Spleen (tissue), 7 donors: Measurements from ENCODE around the gene MAPT.

Experiments used
- CTCF ChIP-seq, 11 experiments: fragments of 200-600 bp in 7 of 11; fragments of 450-650 bp in 4 of 11; sonication (generic) in 4 of 11; IDR thresholded peaks in 8 of 11; conservative IDR thresholded peaks in 3 of 11; 1 replicate in 7 of 11; 2 replicates in 4 of 11; pipeline versions ENCODE4 v1.4.0 to v1.8.0; 2016 to 2021; ENCODE audit warnings: antibody characterized with exemption in 11 of 11, inconsistent platforms in 4 of 11, mild to moderate bottlenecking in 1 of 11
- POLR2A ChIP-seq, 3 donors: fragments of 450-650 bp; IDR thresholded peaks; one replicate each; pipeline ENCODE4 v1.5.1; 2017; ENCODE audit warnings: antibody characterized with exemption in 3 of 3, mild to moderate bottlenecking in 1 of 3
- donor health status: DM: no; HTN: no; CAD: no; lungs with moderate emphysema.
- donor health status: DM: no; HTN: no; CAD: no.
- donor health status: DM: no; HTN: no; CAD: no.

- TF ChIP-seq CTCF (IDR thresholded peaks at IDR 0.05 in 8 of 11, conservative IDR thresholded peaks at IDR 0.05 in 3 of 11) (no peak), POLR2A (IDR thresholded peaks at IDR 0.05) (no peak)
These were observed 145.3 kb downstream of the MAPT start for GRCh38 chr17:46039592-46040186.
